DOHH2 (cell line): Measurements from ENCODE around the gene NOD1.

Experiments used
- H3F3A ChIP-seq: fragments of 200-600 bp; sonication (generic), shearing (Covaris generic); 2 replicates; pipeline ENCODE4 v1.6.0; 2016; ENCODE audit warnings: antibody characterized with exemption, mild to moderate bottlenecking; ENCODE audit not compliant: control insufficient read depth, insufficient read depth
- H3K27ac ChIP-seq: fragments of 200-600 bp; sonication (generic); 2 replicates; pipeline ENCODE4 v1.5.1; 2014; ENCODE audit warnings: low read depth, mild to moderate bottlenecking, low read length, moderate library complexity
- H3K27me3 ChIP-seq: fragments of 200-600 bp; sonication (generic); 2 replicates; pipeline ENCODE4 v1.6.1; 2014; ENCODE audit warnings: mild to moderate bottlenecking, low read length, mixed read lengths; ENCODE audit not compliant: control insufficient read depth
- H3K36me3 ChIP-seq: fragments of 200-600 bp; sonication (generic); 2 replicates; pipeline ENCODE4 v1.6.1; 2014; ENCODE audit warnings: mild to moderate bottlenecking, low read length, moderate library complexity, mixed read lengths; ENCODE audit not compliant: control insufficient read depth
- H3K4me1 ChIP-seq: fragments of 200-600 bp; sonication (generic); 2 replicates; pipeline ENCODE4 v1.6.1; 2014; ENCODE audit warnings: mild to moderate bottlenecking, low read length, mixed read lengths; ENCODE audit not compliant: control insufficient read depth
- H3K4me2 ChIP-seq: fragments of 200-600 bp; sonication (generic); 2 replicates; pipeline ENCODE4 v1.6.0; 2014; ENCODE audit warnings: mild to moderate bottlenecking, low read length, moderate library complexity
- H3K4me3 ChIP-seq: fragments of 200-600 bp; sonication (generic); 2 replicates; pipeline ENCODE4 v1.5.1; 2014; ENCODE audit warnings: mild to moderate bottlenecking, low read length, mixed read lengths
- H3K79me2 ChIP-seq: fragments of 200-600 bp; sonication (generic); 2 replicates; pipeline ENCODE4 v1.6.1; 2014; ENCODE audit warnings: mild to moderate bottlenecking, low read length, mixed read lengths; ENCODE audit not compliant: control insufficient read depth
- H3K9me2 ChIP-seq: fragments of 200-600 bp; sonication (generic); replicated peaks from 2 replicates; pipeline ENCODE4 v1.6.1; 2014; ENCODE audit warnings: mild to moderate bottlenecking, low read length, mixed read lengths; ENCODE audit not compliant: control insufficient read depth
- H3K9me3 ChIP-seq: fragments of 200-600 bp; sonication (generic); 2 replicates; pipeline ENCODE4 v1.6.1; 2014; ENCODE audit warnings: antibody characterized with exemption, low read length, mixed read lengths; ENCODE audit not compliant: control insufficient read depth, insufficient read depth
- H4K20me1 ChIP-seq: fragments of 200-600 bp; sonication (generic); 2 replicates; pipeline ENCODE4 v1.6.0; 2014; ENCODE audit warnings: low read depth, mild to moderate bottlenecking, antibody characterized with exemption, low read length, moderate library complexity; ENCODE audit not compliant: control insufficient read depth, insufficient read depth
- EZH2phosphoT487 ChIP-seq: fragments of 200-600 bp; sonication (generic); IDR thresholded peaks from 2 replicates; pipeline ENCODE4 v1.6.1; 2017; ENCODE audit warnings: borderline replicate concordance, mild to moderate bottlenecking, antibody characterized with exemption, low read length, moderate library complexity, mixed read lengths
- TF ChIP-seq, protein P1 (sequence below): fragments of 200-600 bp; sonication (generic); IDR thresholded peaks from one replicate; pipeline ENCODE4 v1.5.1; 2014; ENCODE audit warnings: antibody characterized with exemption, mild to moderate bottlenecking, low read depth, low read length; ENCODE audit not compliant: poor library complexity, severe bottlenecking

The NOD1 gene

DNA sequence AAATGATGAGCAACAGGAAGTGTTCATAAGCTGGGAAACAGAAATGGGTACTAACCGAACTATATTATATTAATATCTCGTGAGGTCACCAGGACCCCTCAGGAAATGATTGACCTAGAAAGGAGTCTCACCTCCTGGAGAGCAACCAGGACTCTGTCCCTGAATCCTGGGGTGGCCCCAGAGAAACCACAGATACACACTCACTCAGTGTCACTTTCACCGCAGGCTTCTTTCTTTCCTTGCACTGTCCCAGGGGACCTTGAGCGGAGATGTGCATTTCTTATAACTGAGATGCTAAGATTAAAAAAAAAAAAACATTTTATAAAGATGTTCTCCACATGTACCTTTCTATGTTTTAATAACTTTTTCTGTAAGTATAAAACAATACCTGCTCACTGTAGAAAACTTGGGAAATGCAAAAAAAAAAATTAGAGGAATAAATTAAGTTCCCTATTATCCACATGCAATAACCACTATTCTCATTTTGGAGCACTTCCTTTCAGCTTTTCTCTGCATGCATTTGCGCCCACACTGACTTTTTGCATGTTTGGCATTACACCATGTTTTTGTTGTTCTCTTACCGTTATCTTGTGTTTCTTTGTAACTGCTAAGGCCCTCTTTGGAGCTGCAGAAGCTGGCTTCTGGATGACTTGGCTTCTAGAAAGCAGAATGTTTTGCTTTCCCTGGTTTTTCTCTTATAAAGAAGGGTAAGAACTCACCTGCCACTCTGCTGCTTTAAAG, 15.0 kb downstream of the NOD1 start:
- H3K27me3 ChIP-seq = no peaks in the 10 kb centered on the region
- peaks cover 55% of the 10 kb centered on the region for H3K4me1 ChIP-seq
- peak overlapping the region; percentile 6; the same call in 1 of the 2 replicates for H3K4me3 ChIP-seq
- H3F3A ChIP-seq = no peaks in the 10 kb centered on the region
- TF ChIP-seq EZH2phosphoT487 = no peak
- TF ChIP-seq, protein P1, sequence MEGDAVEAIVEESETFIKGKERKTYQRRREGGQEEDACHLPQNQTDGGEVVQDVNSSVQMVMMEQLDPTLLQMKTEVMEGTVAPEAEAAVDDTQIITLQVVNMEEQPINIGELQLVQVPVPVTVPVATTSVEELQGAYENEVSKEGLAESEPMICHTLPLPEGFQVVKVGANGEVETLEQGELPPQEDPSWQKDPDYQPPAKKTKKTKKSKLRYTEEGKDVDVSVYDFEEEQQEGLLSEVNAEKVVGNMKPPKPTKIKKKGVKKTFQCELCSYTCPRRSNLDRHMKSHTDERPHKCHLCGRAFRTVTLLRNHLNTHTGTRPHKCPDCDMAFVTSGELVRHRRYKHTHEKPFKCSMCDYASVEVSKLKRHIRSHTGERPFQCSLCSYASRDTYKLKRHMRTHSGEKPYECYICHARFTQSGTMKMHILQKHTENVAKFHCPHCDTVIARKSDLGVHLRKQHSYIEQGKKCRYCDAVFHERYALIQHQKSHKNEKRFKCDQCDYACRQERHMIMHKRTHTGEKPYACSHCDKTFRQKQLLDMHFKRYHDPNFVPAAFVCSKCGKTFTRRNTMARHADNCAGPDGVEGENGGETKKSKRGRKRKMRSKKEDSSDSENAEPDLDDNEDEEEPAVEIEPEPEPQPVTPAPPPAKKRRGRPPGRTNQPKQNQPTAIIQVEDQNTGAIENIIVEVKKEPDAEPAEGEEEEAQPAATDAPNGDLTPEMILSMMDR = no peak
- no peaks in the 10 kb centered on the region for H3K9me3 ChIP-seq
- no peaks in the 10 kb centered on the region for H3K9me2 ChIP-seq
- H3K79me2 ChIP-seq = no peaks in the 10 kb centered on the region
- H3K36me3 ChIP-seq = no peaks in the 10 kb centered on the region
- H3K4me2 ChIP-seq = peak overlapping the region; percentile 33
- H4K20me1 ChIP-seq = no peaks in the 10 kb centered on the region
- no peak overlapping the region for H3K27ac ChIP-seq

DNA sequence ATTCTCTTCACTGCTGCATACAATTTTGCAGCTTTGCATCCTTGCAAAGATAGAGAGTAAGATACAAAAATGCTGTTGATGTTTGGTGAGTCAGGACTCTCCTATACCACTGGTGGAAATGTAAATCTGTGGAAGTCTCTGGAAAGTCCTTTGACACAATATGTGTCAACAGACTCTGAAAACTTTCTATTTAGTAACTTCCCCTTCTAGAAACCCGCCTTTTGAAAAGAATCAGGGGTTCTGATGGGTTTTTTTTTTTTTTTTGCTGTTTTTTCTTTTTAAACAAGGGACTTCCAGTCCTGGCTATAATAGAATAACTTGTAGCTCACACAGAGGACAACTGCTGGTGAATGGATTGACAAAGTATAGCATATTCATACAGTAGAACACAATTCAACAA, 16.4 kb downstream of the NOD1 start:
- Histone ChIP-seq H4K20me1 (no peaks in the 10 kb centered on the region), H3K4me2 (no peak overlapping the region), H3K9me3 (no peaks in the 10 kb centered on the region), H3K27ac (no peak overlapping the region), H3F3A (no peaks in the 10 kb centered on the region), H3K79me2 (no peaks in the 10 kb centered on the region), H3K9me2 (no peaks in the 10 kb centered on the region), H3K4me3 (no peak overlapping the region), H3K27me3 (no peaks in the 10 kb centered on the region), H3K36me3 (no peaks in the 10 kb centered on the region), H3K4me1 (peaks cover 44% of the 10 kb centered on the region)
- no peak for TF ChIP-seq EZH2phosphoT487
- TF ChIP-seq, protein P1 = no peak

DNA sequence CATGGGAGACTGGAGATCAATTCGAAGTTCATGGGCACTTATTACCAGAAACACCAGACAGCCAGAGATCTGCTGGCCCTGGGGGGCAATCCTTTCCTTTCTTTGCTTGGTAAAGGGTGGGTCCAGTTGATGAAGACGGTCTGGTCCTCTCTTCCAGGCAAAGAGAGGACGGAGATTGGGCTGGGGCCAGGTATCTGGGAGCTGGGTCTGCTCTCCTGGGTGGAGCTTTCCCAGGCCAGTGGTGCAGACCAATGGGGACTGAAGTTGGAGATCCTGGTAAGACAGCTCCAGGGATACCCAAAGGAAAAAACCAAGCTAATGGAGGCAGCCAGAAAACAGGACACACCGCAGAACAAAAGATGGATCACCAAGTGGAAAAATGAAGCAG, 18.3 kb downstream of the NOD1 start:
- Histone ChIP-seq H3K9me3 (no peaks in the 10 kb centered on the region), H3K79me2 (no peaks in the 10 kb centered on the region), H3K4me3 (no peak overlapping the region), H3K27me3 (no peaks in the 10 kb centered on the region), H3K27ac (no peak overlapping the region), H3K4me1 (peaks cover 33% of the 10 kb centered on the region), H4K20me1 (no peaks in the 10 kb centered on the region), H3K4me2 (no peak overlapping the region), H3K9me2 (no peaks in the 10 kb centered on the region), H3F3A (no peaks in the 10 kb centered on the region), H3K36me3 (no peaks in the 10 kb centered on the region)
- no peak for TF ChIP-seq EZH2phosphoT487
- TF ChIP-seq, protein P1 = no peak
